ENCODE results near the gene MED13.

DNA sequence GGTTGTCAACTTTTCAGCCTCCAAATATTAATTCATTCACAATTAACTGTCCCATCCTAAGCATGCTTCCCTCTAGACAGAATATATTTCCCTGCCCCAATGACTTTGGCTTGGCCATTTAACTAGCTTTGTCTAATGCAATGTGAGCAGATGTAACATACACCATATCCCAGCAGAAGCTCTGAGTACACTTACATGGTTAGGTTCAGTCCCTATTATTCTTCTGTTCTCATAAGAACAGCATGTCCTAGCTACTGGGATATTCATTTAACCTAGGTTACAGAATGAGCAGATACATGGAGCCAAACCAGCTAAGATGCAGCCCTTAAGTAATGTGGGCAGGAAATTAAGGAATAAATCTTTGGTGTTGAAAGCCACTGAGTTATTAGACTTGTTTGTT lies 31.8 kb downstream of the MED13 start:
- TF ChIP-seq POLR2A (IDR thresholded peaks at IDR 0.05; ENCODE audit: low read depth, low read length) (no peak), POLR2AphosphoS5 (IDR thresholded peaks at IDR 0.05; ENCODE audit: low read depth, low read length) (no peak)

Measured in GM12892 (cell line).